NAMALWA (cell line): ENCODE measurements around the gene LYZL4.
A peak's percentile ranks its signal among the peaks of the same experiment; 100 is the strongest.

Experiments used
- DNase-seq: peaks from one replicate; pipeline ENCODE4 v3.0.0-alpha.2; 2015; ENCODE audit warnings: low spot score

The LYZL4 gene

DNA sequence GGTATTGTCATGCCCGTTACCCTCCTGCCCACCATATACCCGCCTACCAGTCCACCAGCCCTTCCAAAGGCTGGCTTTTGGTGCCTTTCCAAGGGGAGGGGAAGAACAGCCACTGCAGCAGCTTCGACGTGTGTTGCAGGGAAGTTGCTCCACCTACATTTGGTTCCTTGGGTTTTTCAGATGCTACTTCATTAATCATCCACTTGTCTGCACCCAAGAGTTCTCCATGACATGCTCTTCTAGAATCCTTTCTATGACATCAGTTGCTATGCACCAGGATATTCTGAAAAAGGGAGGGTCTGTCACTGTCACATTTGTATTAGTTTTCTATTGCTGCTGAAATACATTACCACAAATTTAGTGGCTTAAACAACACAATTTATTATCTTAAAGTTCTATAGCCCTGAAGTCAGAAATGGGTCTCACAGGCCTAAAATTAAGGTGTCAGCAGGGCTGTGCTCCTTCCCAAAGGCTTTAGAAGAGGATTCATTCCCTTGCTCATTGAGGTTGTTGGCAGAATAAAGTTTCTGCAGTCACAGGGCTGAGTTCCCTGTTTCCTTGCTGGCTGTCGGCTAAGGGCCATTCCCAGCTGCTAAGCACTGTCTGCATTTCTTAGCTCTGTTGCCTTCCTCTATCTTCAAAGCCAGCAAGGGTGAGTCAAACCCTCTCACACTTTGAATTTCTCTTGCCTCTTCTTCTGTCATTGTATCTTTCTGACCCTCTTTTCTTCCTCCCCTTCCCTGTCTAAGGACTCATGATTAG is at the start of gene LYZL4:
Gene LYZL4 (minus strand): TSS at position 241 of the 762 bp plus-strand sequence. CDS start 3,359 bp downstream, outside the sequence.
- no peak for DNase-seq

DNA sequence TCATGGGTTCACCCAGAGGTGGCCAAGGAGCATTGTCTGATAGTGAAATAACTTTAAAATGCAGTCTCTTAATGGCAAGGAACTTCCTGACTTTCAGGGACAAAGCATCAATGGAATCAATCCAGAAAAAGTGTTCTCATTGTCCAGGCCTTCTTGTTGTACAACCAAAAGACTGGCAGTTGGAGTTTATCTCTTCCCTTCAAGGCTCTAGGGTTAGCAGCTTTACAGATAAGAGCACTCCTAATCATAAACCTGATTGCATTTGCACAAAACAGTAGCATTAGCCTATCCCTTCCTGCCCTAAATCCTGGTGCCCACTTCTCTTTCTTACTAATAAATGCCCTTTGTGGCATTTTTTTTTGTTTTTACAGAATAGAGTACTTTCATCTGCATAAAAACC is 48.7 kb upstream of the LYZL4 start:
- no peak for DNase-seq

DNA sequence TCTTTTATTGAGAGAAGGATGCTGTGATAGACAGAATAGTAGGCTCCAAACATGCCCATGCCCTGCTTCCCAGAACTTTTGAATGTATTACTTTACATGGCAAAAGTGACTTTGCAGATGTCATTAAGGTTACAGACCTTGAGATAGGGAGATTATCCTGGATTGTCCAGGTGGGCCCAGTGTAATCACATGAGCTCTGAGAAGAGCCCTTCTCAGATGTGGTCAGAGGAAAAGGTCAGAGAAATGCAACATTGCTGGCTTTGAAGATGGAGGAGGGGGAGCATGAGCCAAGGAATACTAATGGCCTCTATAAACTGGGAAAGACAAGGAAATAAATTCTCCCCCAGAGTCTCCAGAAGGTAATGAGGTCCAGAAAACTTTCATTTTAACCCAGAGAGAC is 45.8 kb upstream of the LYZL4 start:
- no peak for DNase-seq

- no peak for DNase-seq
These were observed 41.3 kb upstream of the LYZL4 start for GRCh38 chr3:42451546-42452230.

GRCh38 chr3:42451116-42451515 is 40.7 kb upstream of the LYZL4 start:
- no peak for DNase-seq

GRCh38 chr3:42450567-42450966 is 40.2 kb upstream of the LYZL4 start:
- DNase-seq = no peak

DNA sequence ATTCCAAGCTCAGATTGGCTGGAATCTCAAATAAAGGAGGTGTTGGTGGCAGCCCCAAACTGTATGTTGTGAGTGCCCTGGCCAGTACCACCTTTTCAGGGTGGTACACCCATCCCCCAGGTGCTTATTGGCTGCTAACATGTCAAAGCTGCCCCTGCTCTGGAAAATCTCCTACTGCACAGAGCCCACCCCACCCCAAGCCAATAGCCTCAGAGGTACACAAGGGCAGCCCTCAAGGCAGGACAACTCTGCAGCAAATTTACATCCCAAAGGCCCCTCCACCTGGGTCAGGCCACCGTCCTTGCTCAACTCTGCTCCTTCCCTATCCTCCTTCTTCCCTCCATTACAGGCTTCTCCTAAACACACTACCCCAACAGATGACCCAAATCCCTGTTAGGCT is 37.1 kb upstream of the LYZL4 start:
- no peak for DNase-seq

DNA sequence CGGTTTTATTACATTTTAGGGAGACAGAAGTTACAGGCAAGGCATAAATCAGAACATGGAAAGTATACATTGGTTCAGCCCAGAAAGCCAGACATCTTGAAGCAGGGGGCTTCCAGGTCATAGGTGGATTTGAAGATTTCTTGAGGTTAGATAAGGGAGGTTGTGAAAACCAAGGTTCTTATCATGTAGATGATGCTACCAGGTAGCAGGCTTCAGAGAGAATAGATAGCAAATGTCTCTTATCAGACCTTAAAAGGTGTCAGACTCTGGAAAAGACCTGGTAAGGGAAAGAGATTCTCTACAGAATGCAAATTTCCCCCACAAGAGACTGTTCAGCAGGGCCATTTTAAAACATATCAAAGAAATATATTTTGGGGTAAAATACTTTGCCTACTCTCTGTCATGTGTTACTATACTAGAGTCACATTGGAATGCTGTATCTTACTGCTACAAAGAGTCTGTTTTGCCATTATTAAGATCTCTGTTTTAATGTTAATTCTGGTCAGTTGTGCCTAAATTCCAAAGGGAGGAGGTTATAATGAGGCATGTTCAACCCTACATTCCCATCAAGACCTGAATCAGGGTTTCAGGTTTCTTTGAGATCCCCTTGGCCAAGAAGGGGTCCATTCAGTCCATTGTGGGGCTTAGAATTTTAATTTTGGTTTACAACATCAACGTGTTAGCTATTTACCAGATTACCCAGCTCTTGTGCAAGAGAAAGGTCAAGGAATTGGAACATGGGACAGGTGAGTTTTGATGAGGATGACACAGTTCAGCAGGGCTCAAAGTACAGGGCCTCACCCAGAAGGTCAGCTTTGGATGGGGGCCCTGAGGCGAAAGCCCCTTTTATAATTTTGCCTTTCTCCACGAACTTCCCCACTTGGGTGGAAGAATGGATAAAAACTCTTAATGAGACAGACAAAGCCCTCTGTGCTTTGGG is 36.0 kb upstream of the LYZL4 start:
- DNase-seq = no peak

GRCh38 chr3:42443819-42444436 is 33.5 kb upstream of the LYZL4 start:
- DNase-seq = peak; percentile 75

DNA sequence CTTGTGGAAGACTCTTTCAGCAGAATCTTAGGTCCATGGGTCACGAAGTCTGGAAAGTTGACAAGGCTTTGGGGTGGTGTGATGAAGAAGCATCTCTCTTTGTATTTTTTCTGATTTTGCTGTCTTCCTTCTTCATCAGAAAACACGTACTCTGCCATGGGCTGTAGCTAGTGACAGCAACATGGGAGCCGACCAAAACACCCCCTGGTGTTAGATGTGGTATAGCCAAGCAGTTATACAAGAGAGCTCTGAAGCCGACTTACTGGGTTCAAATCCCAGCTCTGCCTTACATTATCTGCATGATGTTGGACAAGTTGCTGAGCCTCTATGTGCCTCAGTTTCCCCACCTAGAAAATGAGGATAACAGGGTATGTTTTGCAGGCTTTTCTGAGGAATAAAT is 32.9 kb upstream of the LYZL4 start:
- DNase-seq = no peak

DNA sequence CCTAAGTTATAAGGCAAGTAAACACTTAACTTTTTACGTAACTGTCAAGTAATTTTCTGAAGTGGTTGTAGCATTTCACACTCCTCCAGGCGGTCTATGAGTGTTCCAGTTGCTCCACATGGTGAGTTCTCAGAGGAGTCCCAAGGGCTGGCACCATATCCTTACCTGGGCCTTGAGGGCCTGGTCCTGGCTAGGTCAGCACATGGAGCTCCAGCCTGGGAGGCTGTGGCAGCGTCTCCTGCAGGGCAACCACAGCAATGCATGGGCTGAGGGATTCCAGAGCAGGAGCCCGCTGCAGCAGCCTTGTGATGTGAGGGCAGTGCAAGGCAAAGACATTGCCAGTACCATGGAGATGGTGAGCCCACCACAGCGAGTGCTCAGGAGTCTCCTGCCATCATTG is 32.2 kb upstream of the LYZL4 start:
- peak; percentile 5 for DNase-seq

DNA sequence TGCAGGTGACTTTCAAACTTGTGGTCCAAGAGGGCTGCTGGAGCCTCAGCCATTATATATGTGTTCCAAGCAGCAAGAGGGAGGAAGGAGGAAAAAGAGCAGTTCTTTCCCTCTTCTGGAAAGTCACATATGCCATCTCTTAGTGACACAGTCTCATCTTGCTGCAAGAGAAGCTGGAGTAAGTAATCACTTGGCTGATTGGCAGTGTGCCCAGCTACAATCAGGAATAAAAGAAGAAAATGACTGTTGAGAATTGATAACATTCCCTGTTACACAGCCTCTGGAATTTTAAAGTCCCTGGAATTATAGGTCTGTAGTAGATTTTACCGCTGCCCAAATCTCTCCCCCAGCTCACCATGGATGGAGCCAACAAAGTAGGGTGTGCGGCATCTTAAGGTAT is 31.4 kb upstream of the LYZL4 start:
- no peak for DNase-seq

DNA sequence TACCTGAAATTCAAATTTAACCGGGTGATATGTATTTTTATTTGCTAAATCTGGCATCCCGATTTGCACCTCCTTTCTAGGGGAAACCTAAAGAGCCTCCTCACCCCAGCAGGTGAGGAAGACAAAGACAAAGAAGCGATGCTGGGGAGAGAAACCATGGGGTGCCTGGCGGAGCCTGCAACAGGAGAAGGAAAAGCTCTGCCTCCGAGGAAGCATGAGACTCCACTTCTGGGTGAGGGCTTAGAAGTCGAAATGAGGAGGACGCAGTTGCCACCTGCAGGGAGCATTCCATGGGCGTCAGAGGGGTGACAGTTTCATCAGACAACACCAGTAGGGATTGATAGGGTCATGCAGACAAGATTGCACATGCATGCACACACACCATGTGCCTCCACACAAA is 30.5 kb upstream of the LYZL4 start:
- no peak for DNase-seq

- no peak for DNase-seq
These were observed 29.1 kb upstream of the LYZL4 start for GRCh38 chr3:42439261-42440115.

DNA sequence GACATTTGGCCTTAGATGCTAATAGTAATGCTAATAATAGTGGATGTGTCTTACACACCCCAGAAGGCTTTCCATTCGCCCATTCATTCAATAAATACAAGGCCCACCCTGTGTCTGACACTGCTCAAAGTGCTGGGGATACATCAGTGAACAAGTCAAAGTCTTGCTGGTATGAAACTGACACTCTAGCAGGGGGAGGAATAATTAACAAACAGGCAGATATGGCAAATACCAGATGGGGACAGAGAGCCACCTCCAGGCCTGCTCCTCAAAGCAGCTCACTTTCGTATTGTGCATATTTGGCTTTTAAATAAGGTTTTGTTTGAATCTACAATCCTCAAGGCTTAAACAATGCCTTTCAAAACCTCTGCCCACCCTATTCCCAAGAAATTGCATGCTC is 28.3 kb upstream of the LYZL4 start:
- no peak for DNase-seq

GRCh38 chr3:42438193-42438592 is 27.8 kb upstream of the LYZL4 start:
- DNase-seq = no peak

DNA sequence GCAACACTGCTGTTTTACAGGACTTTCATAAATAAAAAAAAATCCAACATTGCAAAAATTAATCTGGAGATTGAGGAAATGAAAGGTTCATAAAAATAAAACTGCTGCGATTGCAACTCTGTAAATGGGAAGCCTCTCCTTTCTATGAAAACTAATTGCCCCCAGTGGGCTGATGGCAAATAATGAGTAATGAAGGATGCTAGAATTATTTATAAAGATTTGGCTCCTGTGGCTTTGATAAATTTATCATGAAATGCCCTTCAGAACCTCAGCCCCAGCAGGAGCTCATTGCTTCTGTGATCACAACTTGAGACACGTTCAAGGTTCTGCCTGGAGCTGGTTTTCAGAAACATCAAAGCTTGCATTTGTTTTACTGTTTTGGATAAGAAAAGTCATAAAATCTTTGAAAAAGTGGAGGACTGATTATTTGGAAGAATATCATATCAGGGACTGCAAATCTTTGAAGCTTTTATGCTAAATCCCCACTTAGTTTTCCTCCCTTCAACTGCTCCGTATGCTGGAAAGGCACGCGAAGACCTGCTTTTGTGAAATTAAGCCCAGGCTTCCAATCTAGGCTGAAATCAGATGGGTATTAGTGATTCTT is 24.5 kb upstream of the LYZL4 start:
- DNase-seq = no peak

DNA sequence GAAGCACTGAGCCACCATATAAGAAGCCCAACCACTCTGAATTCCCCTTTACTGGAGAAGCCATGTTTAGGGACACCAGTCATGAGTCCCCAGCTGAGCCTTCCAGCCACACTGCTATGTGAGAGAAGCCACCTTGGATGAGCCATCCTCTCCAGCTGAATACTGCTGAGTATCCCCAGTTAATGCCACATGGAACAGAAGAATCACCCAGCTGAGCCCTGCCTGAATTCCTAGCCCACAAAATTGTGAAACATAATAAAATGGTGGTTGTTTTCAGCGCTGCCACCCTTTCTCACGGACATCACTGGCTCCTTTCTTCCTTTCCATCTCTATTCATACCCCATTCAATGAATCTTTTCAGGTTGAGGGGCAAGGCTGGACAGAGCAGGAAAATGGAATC is 22.1 kb upstream of the LYZL4 start:
- no peak for DNase-seq

- DNase-seq = no peak
These were observed 20.5 kb upstream of the LYZL4 start for GRCh38 chr3:42430781-42431532.

DNA sequence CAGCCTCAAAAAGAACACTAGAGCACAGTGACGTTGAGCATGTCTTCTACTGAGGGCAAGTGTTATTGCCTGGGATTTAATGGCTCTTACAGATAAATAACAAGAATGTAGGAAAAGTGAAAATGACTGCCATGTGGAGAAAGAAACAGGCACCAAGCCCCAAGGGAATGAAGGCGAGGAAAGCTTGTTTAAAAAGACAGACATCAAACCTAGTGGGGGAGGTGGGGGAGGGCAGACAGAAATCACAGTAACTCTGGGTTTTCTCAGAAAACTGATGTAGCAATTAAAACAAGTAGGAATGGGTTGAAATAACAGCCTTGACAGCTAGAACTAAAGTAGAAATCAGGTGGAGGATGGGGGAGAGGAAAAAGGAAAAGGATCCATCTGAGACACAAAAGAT is 18.4 kb upstream of the LYZL4 start:
- DNase-seq = no peak
